GM18951 (cell line): ENCODE measurements around the gene RIMS4.

Experiments used
- POLR2A ChIP-seq: IDR thresholded peaks from 4 replicates; pipeline ENCODE4 v1.6.1; 2011; ENCODE audit warnings: mild to moderate bottlenecking; ENCODE audit not compliant: insufficient read length, insufficient read depth; ENCODE audit errors: extremely low read depth
- in situ Hi-C: fragments of 300-500 bp; cut with MboI; formaldehyde crosslinking; loops from one replicate; pipeline ENCODE4 v1.12.0; 2022; ENCODE audit warnings: low sequenced_read_pairs, mixed read lengths, inconsistent platforms; ENCODE audit not compliant: unreplicated experiment

Gene RIMS4

DNA sequence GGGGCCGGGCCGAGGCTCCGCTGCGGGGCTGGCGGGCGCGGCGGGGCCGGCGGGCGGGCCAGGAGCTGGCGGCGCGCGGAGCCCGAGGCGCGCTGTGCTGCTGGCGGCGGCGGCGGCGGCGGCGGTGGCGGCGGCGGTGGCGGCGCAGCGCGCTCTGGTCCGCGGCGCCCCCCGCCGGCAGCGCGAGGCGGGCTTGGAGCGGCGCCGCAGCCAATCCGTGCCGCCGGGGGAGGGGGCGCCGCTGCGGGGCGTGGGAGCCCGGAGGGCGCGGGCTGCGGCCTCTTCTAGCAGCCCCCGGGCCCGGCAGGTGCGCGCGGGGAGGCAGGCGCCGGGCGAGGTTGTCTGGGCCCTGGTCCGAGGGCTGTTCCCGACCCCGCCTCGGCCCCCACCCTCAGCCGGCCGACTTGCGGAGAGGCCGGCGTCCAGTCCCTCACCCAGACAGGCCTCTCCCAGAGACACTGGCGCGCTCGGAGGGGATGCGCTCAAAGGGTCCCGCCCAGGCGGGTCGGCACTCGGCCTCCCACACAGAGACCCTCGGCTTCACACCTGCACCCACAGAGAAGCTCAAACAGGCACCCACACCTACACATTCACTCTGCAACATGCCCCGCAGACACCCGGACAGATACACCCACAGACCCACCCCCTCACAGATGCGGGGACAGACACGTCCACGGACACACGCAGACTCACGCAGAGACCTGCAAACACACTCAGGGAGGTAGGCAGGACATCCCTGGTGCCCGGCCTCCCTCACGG is at the start of gene RIMS4:
Gene RIMS4 (minus strand): TSS at position 156 of the 759 bp plus-strand sequence. CDS start 275 bp downstream, outside the sequence.
- no peak for TF ChIP-seq POLR2A
- in situ Hi-C loops: no loop called here

DNA sequence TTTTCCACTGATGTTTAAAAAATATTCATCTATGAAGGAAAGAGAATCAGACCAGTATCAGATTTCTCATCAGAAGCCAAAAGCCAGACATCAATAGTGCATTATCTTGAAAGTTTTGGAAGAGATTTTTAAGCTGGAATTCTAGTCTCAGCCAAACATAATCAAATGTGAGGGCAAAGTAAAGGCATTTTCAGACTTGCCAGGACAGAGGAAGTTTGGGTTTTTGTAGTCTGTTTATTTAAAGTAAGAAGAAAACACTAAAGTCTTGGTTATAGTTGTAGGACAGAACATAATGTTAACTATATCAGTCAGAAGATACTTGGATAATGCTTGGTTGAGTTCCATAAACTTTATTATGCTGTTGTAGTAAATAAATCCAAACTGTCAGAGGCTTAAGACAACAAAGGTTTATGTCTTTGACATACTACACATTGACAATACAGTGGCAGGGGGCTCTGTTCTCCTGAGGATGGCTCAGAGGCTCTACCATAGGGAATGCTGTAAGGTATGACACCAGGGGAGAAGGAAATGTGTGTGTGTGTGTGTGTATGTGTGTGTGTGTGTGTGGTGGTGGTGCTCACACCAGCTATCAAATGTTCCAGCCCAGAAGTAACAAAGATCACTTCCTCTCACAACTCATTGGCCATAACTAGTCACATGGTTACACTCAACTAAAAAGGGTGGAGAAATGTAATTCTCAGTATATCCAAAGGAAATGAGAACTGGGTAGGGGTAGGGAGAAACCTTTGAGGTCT is 48.4 kb upstream of the RIMS4 start:
- TF ChIP-seq POLR2A: no peak
- in situ Hi-C loops: no loop called here

DNA sequence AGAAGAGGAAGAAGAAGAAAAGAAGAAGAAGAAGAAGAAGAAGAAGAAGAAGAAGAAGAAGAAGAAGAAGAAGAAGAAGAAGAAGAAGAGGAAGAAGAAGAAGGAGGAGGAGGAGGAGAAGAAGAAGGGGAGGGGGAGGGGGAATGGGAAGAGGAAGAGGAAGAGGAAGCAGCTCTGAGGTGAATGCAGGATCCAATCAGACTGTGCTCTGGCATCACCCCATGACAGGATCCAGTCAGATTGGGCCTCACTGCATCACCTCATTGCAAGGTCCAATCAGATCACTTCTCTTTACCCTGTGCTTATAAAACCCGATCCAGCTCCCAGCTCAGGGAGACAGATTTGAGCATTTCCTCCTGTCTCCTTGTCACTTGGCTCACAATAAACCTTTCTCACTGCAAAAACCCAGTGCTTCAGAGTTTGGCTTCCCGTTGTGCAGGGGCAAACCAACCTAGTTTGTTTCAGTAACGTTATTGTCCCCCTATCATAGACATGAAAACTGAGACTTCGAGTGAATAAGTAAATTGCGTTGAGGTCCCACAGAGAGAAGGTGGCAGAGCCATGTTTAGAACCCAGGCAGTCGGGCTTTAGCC is 46.6 kb upstream of the RIMS4 start:
- no peak for TF ChIP-seq POLR2A
- in situ Hi-C loops: no loop called here

DNA sequence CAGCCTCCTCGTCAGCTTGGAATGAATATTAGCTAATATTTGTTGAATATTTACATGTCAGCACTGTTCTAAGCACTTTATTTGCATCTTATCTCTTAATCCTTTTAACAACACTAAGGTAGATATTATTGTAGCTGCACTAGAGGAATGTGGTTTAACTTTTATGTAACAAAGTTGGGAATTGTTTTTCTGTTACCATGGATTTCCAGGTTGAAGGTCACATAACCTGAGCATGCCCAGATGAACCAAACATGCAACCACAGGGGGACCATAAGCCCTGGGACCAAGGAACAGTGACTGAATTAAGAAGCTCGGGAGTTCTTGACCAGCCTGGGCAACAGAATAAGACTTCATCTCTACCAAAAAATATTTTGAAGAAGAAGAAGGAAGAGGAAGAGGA is 46.1 kb upstream of the RIMS4 start:
- TF ChIP-seq POLR2A: no peak
- in situ Hi-C loops: no loop called here

DNA sequence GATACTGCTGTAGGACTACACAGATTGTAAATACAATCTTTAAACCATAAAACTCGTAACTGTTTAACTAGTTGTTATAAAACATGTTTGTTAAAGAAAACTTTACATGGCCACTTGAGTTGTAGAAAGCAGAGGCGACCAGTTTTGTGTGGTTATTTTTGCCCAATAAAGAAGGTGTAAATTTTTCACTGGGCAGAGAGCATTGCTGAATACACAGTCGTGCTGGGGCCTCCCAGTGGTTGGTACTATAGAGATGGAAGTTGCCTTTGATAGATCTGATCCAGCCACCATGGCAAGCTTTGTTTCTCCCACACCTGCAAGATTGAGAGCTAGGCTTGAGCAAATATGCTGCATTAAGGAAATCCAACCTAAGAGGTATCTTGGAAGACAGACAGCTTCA is 41.2 kb upstream of the RIMS4 start:
- in situ Hi-C loops: no loop called here

DNA sequence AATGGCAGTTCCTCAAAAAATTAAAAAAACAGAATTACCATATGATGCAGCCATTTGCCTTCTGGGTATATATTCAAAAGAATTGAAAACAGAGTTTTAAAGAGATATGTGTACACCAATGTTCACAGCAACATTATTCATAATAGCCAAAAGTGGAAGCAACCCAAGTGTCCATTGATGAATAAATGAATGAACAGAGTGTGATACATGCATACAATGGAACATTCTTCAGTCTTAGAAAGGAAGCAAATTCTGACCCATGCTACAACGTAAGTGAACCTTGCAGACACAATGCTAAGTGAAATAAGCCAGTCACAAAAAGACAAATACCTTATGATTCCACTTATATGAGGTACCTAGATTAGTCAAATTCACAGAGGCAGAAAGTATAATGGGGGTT is 40.5 kb upstream of the RIMS4 start:
- in situ Hi-C loops: no loop called here
- no peak for TF ChIP-seq POLR2A

More for the DNA sequence above, 41.2 kb upstream of the RIMS4 start:
- no peak for TF ChIP-seq POLR2A

DNA sequence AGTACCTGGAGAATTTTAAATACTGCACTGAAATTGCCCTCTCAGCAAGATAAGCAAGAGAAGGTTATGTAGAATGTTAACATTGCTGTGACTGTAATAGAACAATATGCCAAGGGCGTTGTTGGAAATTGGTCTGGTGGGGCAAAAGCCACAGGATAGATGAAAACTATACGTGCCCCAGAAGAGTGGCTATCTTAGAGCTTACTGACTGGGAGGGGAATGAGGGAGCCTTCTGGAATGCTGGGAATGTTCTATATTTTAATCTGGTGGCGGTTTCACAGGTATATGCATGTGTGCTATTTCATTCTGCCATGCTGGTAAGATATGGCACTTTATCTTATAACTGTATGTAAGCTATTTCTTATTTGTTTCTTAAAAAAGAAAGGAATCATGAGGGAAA is 39.9 kb upstream of the RIMS4 start:
- in situ Hi-C loops: no loop called here
- TF ChIP-seq POLR2A: no peak

DNA sequence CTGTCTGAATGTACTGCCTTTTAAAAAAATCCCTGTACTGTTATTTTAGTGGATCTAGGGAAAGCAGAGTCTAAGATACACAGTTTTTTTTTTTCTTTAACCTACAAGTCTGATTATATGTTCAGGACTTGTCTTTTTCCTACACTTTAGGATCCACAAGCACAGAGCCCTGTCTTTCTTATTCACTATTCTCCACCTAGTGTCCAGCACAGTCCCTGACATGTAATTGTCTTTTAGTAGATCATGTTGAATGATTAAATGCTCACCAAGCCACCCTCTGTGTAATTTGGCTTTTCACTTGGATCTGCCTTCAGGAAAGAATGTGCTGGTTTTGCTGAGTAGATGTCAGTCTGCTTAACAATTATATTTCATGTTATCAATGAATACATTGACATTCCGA is 39.4 kb upstream of the RIMS4 start:
- no peak for TF ChIP-seq POLR2A
- in situ Hi-C loops: no loop called here

DNA sequence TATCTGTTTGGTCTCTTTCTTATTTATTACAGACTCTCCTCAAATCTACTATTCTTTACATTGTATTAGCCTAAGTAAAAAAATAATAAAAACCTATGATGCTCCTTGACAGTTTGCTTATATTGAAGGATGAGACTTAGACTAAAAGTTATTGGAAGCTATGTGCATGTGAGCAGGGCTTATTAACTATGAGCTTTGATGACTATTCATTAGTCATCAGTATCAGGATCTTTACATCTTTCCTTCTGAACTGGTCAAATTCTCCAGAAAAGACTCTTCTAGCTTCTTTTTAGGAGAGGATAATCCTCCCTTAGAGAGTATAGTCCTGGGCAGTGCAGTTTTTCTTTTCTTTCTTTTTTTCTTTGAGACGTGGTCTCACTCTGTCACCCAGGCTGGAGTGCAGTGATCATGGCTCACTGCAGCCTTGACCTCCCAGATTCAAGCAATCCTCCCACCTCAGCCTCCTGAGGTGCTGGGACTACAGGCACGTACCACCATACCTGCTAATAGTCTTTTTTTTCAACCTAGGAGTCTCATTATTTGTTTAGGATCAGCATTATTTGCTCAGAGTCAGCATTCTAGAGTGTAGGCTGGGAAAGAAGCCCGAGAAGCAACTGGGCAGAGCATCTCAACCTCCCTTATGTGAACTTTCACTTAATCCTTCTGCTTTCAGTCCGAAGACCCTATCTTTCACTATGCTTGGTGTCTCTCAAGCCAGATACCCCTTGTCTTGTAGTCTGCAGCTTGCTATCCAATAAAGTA is 38.1 kb upstream of the RIMS4 start:
- in situ Hi-C loops: no loop called here
- no peak for TF ChIP-seq POLR2A

DNA sequence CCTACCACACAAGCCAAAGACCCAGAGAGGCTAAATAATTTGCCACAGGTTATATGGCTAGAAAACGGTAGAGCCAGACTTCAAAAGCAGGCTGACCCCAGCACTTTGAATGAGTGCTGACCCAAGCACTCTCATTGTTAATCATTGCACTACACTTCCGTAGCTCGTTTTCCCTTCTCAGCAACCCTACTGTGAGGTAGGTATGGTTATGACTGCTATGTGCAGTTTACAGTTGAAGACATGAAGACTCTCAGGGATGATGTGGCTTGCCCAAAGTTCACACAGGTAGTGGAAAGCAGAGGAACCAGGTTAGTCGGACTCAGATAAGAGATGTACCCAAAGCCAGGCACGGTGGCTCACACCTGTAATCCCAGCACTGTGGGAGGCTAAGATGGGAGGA is 33.5 kb upstream of the RIMS4 start:
- no peak for TF ChIP-seq POLR2A
- in situ Hi-C loops: no loop called here

DNA sequence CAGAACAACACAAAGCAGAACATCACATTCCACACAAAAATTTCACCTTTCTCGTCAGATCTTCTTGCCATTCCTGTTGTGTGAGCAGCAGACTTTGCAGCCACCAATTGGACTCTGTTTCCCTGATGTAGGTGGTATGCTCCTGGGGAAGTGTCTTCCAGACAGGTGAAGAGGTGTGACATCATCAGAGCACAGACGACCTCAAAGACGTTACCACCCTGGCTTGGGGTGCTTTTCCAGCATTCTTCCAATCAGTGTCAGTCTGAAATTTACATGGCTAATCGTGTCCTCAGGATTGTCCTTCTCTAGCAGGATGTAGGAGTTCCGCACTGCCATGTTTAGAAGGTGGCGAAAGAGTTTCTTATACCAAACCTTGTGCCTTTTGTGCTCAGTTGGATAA is 31.6 kb upstream of the RIMS4 start:
- in situ Hi-C loops: no loop called here

DNA sequence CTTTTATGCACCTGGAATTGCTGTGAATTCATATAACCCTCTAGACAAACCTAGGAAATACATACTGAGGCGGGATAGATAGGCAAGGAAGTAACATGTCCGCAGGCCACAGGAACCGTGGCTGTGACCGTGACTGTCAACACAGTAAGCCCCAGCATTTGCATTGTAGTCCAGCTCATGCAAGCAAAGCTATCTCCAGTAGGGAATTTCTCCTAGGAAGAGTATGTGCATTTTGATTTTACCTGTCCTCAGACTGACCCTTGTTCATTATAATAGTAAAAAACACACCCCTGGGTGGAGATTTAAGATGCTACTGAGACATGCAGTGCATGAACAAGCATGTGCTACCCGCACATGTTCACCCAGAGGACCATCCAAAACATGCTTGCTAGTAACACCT is 30.5 kb upstream of the RIMS4 start:
- no peak for TF ChIP-seq POLR2A
- in situ Hi-C loops: no loop called here

More for the DNA sequence above, 31.6 kb upstream of the RIMS4 start:
- TF ChIP-seq POLR2A: no peak

DNA sequence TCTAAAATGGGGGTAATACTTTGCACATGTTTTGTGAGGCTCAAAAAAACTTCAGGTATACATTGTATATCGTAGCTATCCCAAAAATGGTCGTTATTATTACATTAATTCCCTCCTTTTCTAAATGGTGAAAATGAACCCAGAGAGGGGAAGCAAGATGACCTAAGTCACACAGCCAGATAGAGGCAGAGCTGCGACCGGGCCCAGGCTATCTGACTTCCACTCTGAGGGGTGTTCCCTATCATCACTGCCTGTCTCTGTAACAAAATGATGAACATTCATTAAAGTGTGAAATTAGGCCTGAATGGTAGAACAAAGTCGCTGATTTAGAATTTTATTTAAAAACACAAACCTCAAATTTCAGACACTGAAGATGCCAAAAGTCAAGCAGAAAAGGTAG is 29.1 kb upstream of the RIMS4 start:
- no peak for TF ChIP-seq POLR2A
- in situ Hi-C loops: no loop called here

DNA sequence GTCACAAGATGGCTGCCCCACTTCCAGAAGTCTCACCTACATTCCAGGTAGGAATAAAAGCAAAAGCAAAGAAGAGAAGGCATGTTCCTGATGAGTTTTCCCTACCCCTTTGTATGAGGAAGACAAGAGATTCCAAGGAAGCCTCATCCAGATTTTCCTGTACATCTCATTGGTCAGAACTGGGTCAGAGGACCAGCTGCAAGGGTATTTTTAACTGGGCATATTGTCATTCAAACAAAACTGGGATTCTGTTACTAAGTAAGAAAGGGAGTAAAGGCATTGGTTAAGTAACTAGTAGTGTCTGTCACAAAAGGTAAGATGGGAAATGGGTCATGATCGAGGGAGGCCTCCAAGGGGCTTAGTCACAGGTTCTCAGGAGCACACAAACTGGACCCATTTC is 28.2 kb upstream of the RIMS4 start:
- no peak for TF ChIP-seq POLR2A
- in situ Hi-C loops: no loop called here

DNA sequence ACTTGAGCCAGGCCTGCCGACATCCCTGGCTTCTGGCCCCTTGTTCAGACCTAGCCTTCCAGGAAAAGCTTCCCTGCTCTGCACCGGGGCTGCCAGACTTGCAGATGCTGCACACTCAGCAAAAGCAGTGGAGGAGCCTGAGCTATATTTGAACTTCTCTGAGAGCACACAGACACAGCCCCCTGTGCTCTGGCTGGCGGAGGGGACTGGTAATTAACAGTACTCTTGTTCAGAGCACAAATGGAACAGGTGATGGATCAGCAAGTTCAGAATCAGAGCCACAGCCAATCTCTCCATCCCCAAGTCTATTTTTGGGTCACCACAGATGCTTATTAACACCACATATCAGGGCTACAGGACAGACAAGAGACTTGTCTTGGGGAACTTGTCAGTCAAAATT is 27.6 kb upstream of the RIMS4 start:
- in situ Hi-C loops: no loop called here
- TF ChIP-seq POLR2A: no peak
